T-helper 1 cell treated with Interleukin-12 subunit alpha and Interleukin-12 subunit beta and Interleukin-4 antibody, amounts not matched to agents 30 ng/mL and 1 ng/mL, for 36 hours (primary cell): ENCODE data around the gene ADGRL3. TPM values are rescaled to one million over a fixed set of nuclear protein-coding genes. Genes with fewer than 3 reads are reported as not detected.

Experiments used
- intact Hi-C: fragments of 100-400 bp; cut with micrococcal nuclease; formaldehyde crosslinking; loops from one replicate; pipeline ENCODE4 v1.15.1; 2024
- total RNA-seq: library from RNA; stranded (reverse); gene quantifications from 2 replicates; pipeline ENCODE4 v1.2.3, GENCODE V29; 2022

ADGRL3 gene
- total RNA-seq, 1 donor from 2014 or later = not detected

- intact Hi-C loops = no loop called here
Observed at GRCh38 chr4:61540944-61541343, 340.8 kb downstream of the ADGRL3 start.

GRCh38 chr4:61541459-61541858 lies 341.3 kb downstream of the ADGRL3 start:
- intact Hi-C loops = no loop called here

- intact Hi-C loops = no loop called here
Observed at GRCh38 chr4:61543976-61544375, 343.9 kb downstream of the ADGRL3 start.

GRCh38 chr4:61545902-61546480 lies 345.9 kb downstream of the ADGRL3 start:
- intact Hi-C loops = no loop called here

DNA sequence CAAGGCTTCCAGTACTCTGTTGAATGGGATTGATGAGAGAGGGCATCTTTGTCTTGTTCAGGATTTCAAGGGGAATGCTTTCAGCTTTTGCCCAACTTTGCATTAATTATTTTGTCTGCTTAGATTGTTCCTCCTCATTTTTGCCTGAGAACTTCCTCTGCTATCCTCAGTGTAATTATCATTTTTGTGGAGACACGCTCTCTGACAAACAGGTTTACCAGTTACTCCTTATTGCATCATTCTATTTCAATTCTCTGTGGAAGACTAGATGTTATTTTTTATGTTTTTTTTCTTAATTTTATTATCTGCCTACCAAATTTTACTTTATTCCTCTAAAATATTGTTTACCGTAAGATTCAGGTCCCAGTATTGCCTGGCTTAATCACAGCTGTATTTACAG lies 349.2 kb downstream of the ADGRL3 start:
- intact Hi-C loops = no loop called here

- intact Hi-C loops = no loop called here
Observed at GRCh38 chr4:61553557-61554125, 353.5 kb downstream of the ADGRL3 start.

- intact Hi-C loops = no loop called here
Observed at GRCh38 chr4:61555789-61556188, 355.7 kb downstream of the ADGRL3 start.

- intact Hi-C loops = no loop called here
Observed at GRCh38 chr4:61556277-61556676, 356.2 kb downstream of the ADGRL3 start.

GRCh38 chr4:61559396-61559795 lies 359.3 kb downstream of the ADGRL3 start:
- intact Hi-C loops = no loop called here

GRCh38 chr4:61561028-61561427 lies 360.9 kb downstream of the ADGRL3 start:
- intact Hi-C loops = no loop called here

- intact Hi-C loops = no loop called here
Observed at GRCh38 chr4:61571761-61572559, 371.8 kb downstream of the ADGRL3 start.

- intact Hi-C loops = no loop called here
Observed at GRCh38 chr4:61575796-61576195, 375.7 kb downstream of the ADGRL3 start.

DNA sequence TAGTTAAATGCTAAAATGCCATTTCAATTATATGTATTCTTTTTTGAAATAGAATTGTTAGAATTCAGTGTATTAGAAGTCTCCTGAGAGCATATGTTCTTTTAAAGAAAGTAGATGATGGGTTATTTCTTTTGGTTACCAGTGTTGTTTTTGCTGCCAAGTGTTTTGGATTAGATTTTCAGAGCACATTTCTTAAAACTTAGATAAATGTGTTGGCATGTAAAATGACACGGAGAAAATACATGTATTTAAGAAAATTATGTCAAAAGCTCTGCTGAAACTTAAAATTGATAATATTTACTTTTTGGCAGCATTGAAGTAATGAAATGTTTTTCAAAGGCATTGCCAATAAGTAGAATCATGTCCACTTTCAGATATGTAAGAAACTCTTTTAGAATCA lies 379.7 kb downstream of the ADGRL3 start:
- intact Hi-C loops = no loop called here

- intact Hi-C loops = no loop called here
Observed at GRCh38 chr4:61580721-61581377, 380.7 kb downstream of the ADGRL3 start.

DNA sequence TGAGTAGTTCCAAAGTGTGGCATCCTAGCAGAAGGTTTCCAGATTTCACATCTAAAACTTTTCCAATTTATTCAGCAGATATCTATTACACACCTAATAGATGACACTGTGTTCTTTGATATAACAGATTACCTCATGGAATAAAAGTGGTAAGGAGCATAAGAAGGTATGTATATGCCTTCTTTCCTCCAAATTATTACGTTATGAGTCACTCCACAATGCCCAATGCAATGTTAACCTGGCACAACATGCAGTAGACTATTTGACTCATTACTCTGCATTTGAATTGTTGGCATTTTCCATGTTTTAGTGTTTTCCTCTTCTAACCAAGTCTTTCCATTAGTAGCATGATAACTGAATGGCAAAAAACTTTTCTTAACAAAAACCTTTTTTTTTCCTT lies 383.6 kb downstream of the ADGRL3 start:
- intact Hi-C loops = no loop called here

GRCh38 chr4:61588621-61589402 lies 388.7 kb downstream of the ADGRL3 start:
- intact Hi-C loops = no loop called here

DNA sequence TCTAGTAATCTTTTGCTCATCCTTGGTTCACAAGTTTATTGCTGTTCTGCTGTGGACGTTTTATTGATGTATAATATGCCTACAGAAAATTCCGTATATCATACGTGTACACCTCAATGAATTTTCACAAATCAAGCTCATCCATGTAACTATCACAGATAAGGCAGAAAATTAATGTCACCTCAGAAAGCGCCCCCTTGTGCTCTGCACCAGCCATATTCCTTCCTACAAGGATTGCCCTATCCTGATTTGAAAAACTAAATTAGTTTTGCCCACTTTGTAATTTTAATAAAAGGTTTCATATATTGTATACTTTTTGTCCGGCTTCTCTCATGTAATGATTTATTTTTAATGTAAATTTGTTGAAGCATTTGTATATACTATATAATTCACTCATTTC lies 390.8 kb downstream of the ADGRL3 start:
- intact Hi-C loops = no loop called here

DNA sequence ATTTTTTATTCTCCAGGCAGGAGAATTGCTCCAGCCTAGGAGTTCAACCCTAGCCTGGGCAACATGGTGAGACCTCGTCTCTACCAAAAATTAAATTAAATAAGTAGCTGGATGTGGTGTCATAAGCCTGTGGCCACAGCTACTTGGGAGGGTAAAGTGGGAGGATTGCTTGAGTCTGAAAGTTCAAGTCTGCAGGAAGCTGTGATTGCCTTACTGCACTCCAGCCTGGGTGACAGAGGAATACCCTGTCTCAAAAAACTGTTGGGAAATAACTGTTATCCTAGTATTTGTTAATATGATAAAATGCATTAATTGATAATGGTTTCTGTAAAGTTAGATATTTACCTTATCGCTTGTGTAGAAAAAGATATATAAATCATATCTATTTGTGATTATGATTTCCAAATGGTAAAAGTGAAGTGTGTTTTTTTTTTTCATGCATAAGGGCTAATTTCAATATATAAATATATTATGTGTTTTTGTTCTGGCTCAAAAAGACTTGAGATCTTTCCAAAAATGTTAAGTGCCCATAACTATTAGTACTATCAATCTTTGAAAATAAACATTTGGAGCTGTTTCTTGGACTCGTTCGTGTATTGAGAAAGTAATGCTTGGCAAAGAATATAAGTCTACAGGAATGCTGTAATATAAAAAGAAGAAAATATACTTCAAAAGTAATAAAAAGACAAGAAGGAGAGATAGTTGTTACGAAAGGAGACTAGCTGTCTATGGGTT lies 396.6 kb downstream of the ADGRL3 start:
- intact Hi-C loops = no loop called here

- intact Hi-C loops = no loop called here
Observed at GRCh38 chr4:61603086-61603485, 403.0 kb downstream of the ADGRL3 start.

DNA sequence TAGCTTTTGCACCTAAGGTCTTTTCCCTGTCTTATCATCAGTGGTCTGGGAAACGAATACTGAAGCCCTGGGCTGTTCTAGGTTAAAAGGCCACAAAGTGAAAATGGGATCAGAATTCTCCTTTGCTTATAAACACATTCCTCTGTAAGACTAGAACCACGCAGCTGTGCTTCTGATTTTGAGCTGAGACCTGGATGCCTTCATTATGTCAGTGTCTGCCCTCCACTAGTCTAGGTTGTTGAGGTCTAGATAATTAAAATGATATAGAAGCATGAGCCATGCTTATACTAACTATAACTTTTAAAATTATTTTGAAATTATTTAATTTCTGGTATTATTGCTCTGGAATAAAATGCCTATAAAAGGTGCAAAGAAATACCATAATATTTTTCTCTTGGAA lies 403.9 kb downstream of the ADGRL3 start:
- intact Hi-C loops = no loop called here

DNA sequence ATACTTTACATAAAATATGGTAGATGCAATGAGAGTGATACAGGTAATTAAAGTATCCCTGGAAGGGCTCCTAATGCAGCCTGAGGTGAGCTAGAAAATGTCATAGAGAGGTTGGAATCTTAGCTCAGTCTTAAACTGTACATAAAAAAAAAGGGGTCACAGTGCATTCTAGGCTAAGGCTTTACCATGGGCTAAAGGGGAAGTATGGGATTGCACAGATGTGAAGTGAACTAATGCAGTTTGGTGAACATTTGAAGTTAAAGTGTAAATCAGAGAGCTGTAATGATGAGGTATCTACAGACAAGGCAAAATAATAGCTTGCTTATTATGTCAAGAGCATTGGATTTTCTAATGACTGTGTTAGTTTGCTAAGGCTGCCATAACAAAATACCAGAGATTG lies 405.9 kb downstream of the ADGRL3 start:
- intact Hi-C loops = no loop called here
